Measurements from ENCODE around the gene CEP95. TPM values are rescaled to one million over a fixed set of nuclear protein-coding genes. Genes with fewer than 3 reads are reported as not detected.

Gene CEP95
- total and polyA plus RNA-seq, 10 of the 15 experiments (the other 5 are each of a cell fraction or from before 2014, with no cell fraction given): 17.7 to 54.9 (median 29.6) TPM

DNA sequence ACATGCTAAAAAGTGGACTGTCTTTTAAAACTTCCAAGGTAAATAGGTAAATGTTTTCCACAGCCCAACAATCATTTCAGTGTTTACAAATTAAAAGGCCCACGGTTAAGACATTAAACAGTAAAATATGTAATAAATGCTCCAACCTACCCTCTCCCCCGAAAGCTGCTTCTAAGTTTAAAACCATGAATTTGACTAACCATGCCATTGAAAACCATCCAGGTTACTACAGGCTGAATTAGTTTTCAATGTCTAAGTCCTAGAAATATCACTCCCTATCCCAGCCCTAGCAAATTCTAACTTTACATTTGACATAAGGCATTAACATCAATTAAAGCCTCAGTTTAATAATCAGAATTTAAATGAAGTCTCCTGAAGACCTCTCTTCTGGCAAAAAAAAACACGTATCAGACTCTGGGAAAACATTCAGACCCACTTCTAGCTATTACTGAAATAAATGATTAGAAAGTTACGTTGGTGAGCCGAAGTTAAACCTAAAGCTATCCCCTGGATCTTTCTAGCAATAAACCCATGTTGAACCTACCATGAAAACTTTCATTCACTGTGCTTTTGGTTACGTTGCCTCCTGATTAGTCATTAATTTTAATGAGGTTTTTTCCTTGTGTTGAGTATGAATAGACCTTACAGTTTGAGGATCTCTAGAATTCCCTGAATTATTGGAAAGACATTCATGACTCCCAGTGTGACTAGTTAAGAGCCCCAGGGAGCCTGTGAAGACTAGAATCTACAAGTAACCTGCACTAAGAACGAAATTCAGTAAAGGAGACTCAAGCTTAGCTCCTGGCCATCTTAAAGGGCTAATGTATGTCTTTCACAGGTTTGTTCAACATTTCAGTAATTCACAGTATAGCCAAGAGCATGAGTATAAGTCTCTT is 8.2 kb upstream of the CEP95 start:
- Histone ChIP-seq H3K9ac (ENCODE audit: control insufficient read depth, insufficient read depth, low read length) (no peak overlapping the region), H3K9me3 (replicated peaks; ENCODE audit: control insufficient read depth, insufficient read depth, low read length) (no peaks in the 10 kb centered on the region), H3K27me3 (replicated peaks in 1 of 2; ENCODE audit: control insufficient read depth in 2 of 2, insufficient read depth in 2 of 2, low read length in 1 of 2) (no peaks in the 10 kb centered on the region), H4K20me1 (ENCODE audit: control insufficient read depth, insufficient read depth) (peaks cover 4% of the 10 kb centered on the region), H3K4me2 (ENCODE audit: control insufficient read depth, insufficient read depth) (no peak overlapping the region), H3K27ac (ENCODE audit: control insufficient read depth, insufficient read depth) (no peak overlapping the region), H3K4me1 (ENCODE audit: control insufficient read depth, insufficient read depth, low read length) (peaks cover 15% of the 10 kb centered on the region; the same call in 1 of the 2 replicates), H3K36me3 (ENCODE audit: control insufficient read depth in 2 of 2, insufficient read depth in 2 of 2, low read length in 1 of 2) (peaks cover 14 to 40% of the 10 kb centered on the region in 2 experiments), H3K4me3 (no peak overlapping the region), H2AFZ (ENCODE audit: control insufficient read depth, low read depth, low read length) (no peak overlapping the region), H3K79me2 (ENCODE audit: control insufficient read depth, insufficient read depth, low read length) (peaks cover 63% of the 10 kb centered on the region)
- CTCF ChIA-PET: interaction anchor here (1.0 to 17.7 kb wide), 6 partner anchors 8 to 150 kb away, joined by 3 to 350 read pairs (median 4); partner anchors contain the start of genes CEP95 and DDX5
- RAD21 ChIA-PET (ENCODE audit: unreplicated experiment): interaction anchor here (0.6 to 2.9 kb wide), 6 partner anchors 9 to 151 kb away, joined by 3 to 12 read pairs (median 4); partner anchors contain the start of gene CEP95
- WGBS (ENCODE audit: insufficient coverage, insufficient replicate concordance, low lambda C conversion rate, missing lambda C conversion rate): 41% methylated on average over 7 of the region's 7 CpGs
- SMC1A ChIA-PET (ENCODE audit: uncharacterized antibody, unreplicated experiment): interaction anchor here (1.6 to 6.6 kb wide), 6 partner anchors 9 to 151 kb away, joined by 3 to 70 read pairs (median 7); partner anchors contain the start of gene CEP95
- intact Hi-C loops (cut with micrococcal nuclease; ENCODE audit: unreplicated experiment) (no loop called here), in situ Hi-C loops (cut with MboI) (no loop called here)
- no peak for DNase-seq (ENCODE audit: low read depth, low spot score)
- POLR2A ChIA-PET: interaction anchor here (0.5 to 0.9 kb wide), 3 partner anchors 20 to 295 kb away, joined by 3 to 5 read pairs (median 3); no protein-coding TSS in a partner anchor
- no peak for ATAC-seq
- no peak for FAIRE-seq
- BruUV-seq (replicated peaks): no TSS peak
- TF ChIP-seq POLR2AphosphoS2 (IDR thresholded peaks at IDR 0.05; ENCODE audit: low read depth, low read length): peak; percentile 75
- TF ChIP-seq CEBPB (IDR thresholded peaks at IDR 0.05; ENCODE audit: borderline replicate concordance in 1 of 2, low read depth in 2 of 2, low read length in 2 of 2): no peak
- TF ChIP-seq, protein P1, sequence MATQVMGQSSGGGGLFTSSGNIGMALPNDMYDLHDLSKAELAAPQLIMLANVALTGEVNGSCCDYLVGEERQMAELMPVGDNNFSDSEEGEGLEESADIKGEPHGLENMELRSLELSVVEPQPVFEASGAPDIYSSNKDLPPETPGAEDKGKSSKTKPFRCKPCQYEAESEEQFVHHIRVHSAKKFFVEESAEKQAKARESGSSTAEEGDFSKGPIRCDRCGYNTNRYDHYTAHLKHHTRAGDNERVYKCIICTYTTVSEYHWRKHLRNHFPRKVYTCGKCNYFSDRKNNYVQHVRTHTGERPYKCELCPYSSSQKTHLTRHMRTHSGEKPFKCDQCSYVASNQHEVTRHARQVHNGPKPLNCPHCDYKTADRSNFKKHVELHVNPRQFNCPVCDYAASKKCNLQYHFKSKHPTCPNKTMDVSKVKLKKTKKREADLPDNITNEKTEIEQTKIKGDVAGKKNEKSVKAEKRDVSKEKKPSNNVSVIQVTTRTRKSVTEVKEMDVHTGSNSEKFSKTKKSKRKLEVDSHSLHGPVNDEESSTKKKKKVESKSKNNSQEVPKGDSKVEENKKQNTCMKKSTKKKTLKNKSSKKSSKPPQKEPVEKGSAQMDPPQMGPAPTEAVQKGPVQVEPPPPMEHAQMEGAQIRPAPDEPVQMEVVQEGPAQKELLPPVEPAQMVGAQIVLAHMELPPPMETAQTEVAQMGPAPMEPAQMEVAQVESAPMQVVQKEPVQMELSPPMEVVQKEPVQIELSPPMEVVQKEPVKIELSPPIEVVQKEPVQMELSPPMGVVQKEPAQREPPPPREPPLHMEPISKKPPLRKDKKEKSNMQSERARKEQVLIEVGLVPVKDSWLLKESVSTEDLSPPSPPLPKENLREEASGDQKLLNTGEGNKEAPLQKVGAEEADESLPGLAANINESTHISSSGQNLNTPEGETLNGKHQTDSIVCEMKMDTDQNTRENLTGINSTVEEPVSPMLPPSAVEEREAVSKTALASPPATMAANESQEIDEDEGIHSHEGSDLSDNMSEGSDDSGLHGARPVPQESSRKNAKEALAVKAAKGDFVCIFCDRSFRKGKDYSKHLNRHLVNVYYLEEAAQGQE (IDR thresholded peaks at IDR 0.05; ENCODE audit: low read depth, low read length): no peak
- no peak for TF ChIP-seq IKZF2 (IDR thresholded peaks at IDR 0.05)
- peak; percentile 83 for TF ChIP-seq POLR2AphosphoS5 (IDR thresholded peaks at IDR 0.05; ENCODE audit: low read length)
- TF ChIP-seq, protein P2, sequence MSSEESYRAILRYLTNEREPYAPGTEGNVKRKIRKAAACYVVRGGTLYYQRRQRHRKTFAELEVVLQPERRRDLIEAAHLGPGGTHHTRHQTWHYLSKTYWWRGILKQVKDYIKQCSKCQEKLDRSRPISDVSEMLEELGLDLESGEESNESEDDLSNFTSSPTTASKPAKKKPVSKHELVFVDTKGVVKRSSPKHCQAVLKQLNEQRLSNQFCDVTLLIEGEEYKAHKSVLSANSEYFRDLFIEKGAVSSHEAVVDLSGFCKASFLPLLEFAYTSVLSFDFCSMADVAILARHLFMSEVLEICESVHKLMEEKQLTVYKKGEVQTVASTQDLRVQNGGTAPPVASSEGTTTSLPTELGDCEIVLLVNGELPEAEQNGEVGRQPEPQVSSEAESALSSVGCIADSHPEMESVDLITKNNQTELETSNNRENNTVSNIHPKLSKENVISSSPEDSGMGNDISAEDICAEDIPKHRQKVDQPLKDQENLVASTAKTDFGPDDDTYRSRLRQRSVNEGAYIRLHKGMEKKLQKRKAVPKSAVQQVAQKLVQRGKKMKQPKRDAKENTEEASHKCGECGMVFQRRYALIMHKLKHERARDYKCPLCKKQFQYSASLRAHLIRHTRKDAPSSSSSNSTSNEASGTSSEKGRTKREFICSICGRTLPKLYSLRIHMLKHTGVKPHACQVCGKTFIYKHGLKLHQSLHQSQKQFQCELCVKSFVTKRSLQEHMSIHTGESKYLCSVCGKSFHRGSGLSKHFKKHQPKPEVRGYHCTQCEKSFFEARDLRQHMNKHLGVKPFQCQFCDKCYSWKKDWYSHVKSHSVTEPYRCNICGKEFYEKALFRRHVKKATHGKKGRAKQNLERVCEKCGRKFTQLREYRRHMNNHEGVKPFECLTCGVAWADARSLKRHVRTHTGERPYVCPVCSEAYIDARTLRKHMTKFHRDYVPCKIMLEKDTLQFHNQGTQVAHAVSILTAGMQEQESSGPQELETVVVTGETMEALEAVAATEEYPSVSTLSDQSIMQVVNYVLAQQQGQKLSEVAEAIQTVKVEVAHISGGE (CRISPR knock-in tag; IDR thresholded peaks at IDR 0.05): no peak
- no peak for TF ChIP-seq RUNX3 (IDR thresholded peaks at IDR 0.05; ENCODE audit: low read length)
- TF ChIP-seq, protein P3, sequence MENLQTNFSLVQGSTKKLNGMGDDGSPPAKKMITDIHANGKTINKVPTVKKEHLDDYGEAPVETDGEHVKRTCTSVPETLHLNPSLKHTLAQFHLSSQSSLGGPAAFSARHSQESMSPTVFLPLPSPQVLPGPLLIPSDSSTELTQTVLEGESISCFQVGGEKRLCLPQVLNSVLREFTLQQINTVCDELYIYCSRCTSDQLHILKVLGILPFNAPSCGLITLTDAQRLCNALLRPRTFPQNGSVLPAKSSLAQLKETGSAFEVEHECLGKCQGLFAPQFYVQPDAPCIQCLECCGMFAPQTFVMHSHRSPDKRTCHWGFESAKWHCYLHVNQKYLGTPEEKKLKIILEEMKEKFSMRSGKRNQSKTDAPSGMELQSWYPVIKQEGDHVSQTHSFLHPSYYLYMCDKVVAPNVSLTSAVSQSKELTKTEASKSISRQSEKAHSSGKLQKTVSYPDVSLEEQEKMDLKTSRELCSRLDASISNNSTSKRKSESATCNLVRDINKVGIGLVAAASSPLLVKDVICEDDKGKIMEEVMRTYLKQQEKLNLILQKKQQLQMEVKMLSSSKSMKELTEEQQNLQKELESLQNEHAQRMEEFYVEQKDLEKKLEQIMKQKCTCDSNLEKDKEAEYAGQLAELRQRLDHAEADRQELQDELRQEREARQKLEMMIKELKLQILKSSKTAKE (IDR thresholded peaks at IDR 0.05; ENCODE audit: low read depth, poor library complexity, severe bottlenecking): no peak
- TF ChIP-seq, protein P4, sequence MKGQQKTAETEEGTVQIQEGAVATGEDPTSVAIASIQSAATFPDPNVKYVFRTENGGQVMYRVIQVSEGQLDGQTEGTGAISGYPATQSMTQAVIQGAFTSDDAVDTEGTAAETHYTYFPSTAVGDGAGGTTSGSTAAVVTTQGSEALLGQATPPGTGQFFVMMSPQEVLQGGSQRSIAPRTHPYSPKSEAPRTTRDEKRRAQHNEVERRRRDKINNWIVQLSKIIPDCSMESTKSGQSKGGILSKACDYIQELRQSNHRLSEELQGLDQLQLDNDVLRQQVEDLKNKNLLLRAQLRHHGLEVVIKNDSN (IDR thresholded peaks at IDR 0.05; ENCODE audit: borderline replicate concordance, extremely low read length, insufficient read depth, low read depth, low read length): no peak
- TF ChIP-seq CREB1 (IDR thresholded peaks at IDR 0.05; ENCODE audit: low read depth): no peak
- no peak for TF ChIP-seq YBX1 (IDR thresholded peaks at IDR 0.05)

Measured in GM12878 (cell line).